Fibroblast of the aortic adventitia (primary cell): ENCODE data around the gene HOXB3. TPM values are rescaled to one million over a fixed set of nuclear protein-coding genes. Genes with fewer than 3 reads are reported as not detected.
A peak's percentile ranks its signal among the peaks of the same experiment; 100 is the strongest.

ENCODE experiments used
- DNase-seq: peaks from one replicate; pipeline ENCODE4 v3.0.0-alpha.2; 2010; ENCODE audit warnings: low read depth
- H3K4me3 ChIP-seq: 2 replicates; pipeline ENCODE4 v1.5.1; 2011; ENCODE audit warnings: low read depth, mild to moderate bottlenecking, control low read depth, low read length, moderate library complexity
- total RNA-seq: library from RNA; depleted of rRNA; stranded (reverse); fragments of >200 nt; gene quantifications from 2 replicates; pipeline ENCODE4 v1.2.3, GENCODE V29; 2012; ENCODE audit warnings: low replicate concordance
- TF ChIP-seq, protein P1 (sequence below): IDR thresholded peaks from 2 replicates; pipeline ENCODE4 v1.5.1; 2011; ENCODE audit warnings: mild to moderate bottlenecking, low read length, control low read depth, inconsistent platforms; ENCODE audit not compliant: insufficient read depth

Gene HOXB3
- total RNA-seq, 1 donor: 9.7 TPM

DNA sequence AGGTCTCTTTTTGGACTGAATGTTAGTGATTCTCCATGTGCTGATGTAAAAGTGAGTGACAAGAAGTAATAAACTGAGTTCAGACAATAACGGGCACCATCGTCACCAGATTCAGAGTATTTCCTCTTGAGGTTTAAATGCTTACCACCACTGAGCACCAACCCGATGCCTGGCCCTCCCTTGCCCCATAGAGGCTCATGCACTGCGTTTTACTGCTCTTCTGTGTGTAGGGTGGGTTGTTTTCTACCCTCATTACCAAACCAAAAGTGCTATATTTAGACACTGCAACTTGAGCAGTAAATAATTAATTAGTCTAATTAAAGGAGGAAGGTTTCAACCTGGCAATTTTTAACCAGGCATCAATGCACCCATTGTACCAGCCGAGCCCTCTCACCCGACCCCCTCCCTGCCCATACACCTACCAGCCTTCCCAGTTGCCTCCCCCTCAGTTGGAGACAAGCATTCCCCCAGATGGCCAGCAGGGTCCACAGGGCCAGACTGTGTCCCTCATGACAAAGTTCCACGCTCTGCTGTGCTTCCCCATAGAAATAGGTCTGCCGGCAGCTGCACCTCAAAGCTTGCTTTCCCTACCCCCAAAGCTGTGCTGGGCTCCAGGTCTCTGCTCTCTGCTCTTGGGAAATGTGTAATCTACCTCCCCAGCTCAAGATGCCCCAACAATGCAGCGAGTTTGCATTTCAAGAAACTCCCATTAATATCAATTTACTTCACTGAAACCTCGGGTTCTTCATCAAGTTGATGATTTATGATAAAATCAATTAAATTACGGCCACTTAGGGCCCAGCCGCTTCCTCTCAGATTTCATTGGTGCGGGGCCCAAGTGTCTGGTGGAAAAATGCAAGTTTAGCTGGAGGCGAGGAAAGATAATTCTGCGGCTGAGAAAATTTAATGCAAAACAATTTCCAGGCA lies 27.9 kb downstream of the HOXB3 start:
- H3K4me3 ChIP-seq: peak overlapping the region; percentile 67
- TF ChIP-seq, protein P1, sequence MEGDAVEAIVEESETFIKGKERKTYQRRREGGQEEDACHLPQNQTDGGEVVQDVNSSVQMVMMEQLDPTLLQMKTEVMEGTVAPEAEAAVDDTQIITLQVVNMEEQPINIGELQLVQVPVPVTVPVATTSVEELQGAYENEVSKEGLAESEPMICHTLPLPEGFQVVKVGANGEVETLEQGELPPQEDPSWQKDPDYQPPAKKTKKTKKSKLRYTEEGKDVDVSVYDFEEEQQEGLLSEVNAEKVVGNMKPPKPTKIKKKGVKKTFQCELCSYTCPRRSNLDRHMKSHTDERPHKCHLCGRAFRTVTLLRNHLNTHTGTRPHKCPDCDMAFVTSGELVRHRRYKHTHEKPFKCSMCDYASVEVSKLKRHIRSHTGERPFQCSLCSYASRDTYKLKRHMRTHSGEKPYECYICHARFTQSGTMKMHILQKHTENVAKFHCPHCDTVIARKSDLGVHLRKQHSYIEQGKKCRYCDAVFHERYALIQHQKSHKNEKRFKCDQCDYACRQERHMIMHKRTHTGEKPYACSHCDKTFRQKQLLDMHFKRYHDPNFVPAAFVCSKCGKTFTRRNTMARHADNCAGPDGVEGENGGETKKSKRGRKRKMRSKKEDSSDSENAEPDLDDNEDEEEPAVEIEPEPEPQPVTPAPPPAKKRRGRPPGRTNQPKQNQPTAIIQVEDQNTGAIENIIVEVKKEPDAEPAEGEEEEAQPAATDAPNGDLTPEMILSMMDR: peak; percentile 53
- DNase-seq: no peak

DNA sequence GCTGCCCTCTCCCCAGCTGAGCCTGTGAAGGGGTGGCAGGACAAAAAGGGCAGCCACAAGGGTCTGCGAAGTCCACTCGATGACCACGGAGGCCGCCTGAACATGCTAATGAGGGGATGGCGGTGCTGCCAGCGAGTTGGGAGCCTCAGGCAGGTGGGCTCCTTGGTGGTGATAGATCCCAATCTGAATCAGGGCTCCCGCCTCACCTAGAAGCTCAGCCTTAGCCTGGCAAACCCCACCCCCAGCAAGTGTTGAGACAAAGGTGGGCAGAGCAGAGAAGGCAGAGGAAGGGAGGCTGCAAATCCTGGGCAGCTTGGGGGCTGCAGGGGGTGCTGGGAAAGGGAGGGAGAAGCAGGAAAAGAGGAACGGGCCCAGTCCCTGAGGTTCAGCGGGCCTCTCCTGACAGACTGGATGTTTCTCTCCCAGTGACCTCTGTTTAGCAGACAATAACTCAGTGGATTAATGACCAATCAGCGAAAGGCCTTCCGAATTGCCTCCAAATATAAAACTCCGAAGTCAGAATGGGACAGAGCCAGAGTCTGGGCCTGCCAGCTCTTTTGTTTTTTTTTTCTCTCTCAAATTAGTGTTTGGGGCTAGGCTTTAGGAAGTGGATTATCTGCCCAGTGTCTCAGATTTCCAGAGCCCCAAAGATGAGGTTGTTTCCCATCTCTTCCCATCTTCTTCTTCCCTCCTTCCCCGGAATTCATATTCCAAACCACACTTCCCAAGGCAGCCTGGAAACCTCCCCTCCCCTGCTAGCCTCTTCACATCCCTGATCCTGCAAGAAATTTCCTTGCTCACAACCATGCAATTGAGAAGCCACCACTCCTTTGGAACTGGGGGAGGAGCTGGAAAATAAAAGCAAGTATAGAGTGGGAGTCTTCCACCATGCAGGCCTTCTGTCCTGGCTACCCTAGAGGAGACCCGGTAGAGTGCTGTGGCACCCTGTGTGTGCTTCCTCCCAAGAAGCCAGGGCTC lies 29.9 kb downstream of the HOXB3 start:
- peak; percentile 81 for DNase-seq
- TF ChIP-seq, protein P1: no peak
- peak overlapping the region; percentile 61 for H3K4me3 ChIP-seq

DNA sequence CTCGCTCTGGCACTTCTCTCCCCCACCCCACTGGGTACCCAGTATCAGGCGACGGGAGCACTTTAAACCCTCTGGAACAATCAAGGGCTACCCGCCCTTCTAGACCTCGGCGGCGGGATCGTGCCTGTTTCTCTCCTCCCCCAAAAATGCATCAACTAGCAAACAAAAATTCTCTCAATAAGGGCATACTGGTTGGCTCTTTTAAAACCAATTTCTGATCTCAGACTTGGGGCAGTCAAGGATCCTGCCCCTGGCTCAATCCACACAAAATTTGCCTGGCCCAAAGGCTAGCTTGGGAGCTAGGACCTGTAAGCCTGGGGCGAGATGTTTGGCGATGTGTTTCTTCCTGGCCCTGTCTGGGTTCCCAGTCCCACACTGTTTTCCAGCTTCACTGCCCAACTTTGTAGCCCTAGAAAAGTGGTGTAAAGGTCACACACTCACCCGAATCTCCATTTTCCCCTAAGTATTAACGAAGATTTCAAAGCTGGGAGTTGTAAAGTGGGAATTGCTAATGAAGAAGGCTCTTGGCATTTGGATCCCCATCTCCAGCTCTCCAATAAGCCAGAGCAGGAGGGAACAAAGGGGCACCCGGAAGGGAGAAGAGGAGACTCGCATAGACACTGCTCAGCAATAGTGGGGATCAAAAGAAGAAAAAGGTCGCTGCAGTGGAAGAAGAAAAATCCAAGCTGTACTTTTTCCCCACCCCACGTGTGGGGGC lies 30.8 kb downstream of the HOXB3 start:
- DNase-seq: peak; percentile 30
- H3K4me3 ChIP-seq: peak overlapping the region; percentile 61
- TF ChIP-seq, protein P1: no peak

DNA sequence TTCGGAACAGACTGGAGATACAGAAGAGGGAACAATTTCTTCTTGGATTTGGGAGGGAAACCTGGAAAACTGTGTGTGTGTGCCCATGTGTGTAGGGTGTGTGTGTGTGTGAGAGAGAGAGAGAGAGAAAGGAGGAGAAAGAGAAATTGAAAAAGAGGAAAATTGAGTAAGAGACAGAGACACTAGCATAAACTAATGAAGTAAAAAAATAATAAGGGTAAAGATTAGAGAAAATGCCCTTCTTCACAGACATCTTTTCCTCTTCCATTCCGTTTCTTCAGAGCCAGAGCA lies 31.3 kb downstream of the HOXB3 start:
- H3K4me3 ChIP-seq: peak overlapping the region; percentile 61
- TF ChIP-seq, protein P1: no peak
- peak; percentile 19 for DNase-seq

DNA sequence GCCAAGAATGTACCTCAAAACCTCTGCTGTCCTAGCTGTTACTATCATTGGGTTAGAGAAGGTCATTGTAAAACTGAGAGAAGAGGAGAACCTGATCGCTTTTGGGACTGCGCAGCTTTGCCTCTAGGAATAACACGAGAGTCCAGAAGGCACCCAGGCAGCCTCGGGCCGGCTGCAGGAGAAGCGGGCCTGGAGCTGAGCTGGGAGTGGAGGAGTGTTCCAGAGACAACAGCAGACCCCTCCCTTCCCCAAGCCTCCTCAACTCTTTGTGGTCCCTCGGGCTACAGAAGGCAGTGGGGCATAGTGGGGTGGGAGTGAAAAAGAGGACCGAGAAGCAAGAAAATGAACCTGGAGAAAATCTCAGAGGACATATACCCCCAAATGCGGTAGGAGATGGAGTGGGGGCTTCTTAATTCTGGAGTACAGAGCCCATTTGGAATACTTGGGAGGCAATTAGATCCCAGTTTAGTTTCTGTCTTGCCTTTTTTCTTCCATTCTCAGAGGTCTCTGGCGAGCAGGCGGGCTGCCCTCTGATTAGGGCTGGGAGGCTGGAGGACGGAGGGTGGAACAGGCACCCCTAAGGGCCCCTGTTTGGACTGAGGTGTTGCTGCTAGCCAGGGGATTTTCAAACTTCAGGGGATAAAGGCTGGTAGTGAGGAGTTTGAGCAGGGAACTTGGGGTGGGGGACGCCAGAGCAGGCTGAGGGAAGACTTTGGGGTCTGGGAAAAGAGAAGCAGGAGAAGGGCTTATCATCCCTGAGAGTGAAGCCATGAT lies 31.8 kb downstream of the HOXB3 start:
- DNase-seq: no peak
- TF ChIP-seq, protein P1: no peak
- peak overlapping the region; percentile 61 for H3K4me3 ChIP-seq
